OCI-LY3 (cell line): Measurements from ENCODE around the gene NSUN5.

ENCODE experiments used
- CTCF ChIP-seq: fragments of 200-600, 300-600 bp; sonication (generic); IDR thresholded peaks from 2 replicates; pipeline ENCODE4 v1.5.1; 2014; ENCODE audit warnings: antibody characterized with exemption, low read length, low read depth
- EZH2phosphoT487 ChIP-seq: fragments of 200-600 bp; shearing (Covaris generic); IDR thresholded peaks from 2 replicates; pipeline ENCODE4 v1.6.1; 2018; ENCODE audit warnings: antibody characterized with exemption, mixed run types, low read depth

GRCh38 chr7:73354821-73355220 lies 46.2 kb upstream of the NSUN5 start:
- no peak for TF ChIP-seq CTCF
- no peak for TF ChIP-seq EZH2phosphoT487
